Mesendoderm (in vitro differentiated cells): ENCODE measurements around the gene XXYLT1. TPM values are rescaled to one million over a fixed set of nuclear protein-coding genes. Genes with fewer than 3 reads are reported as not detected.

Experiments used
- DNase-seq: peaks from one replicate; pipeline ENCODE4 v3.0.0; 2013
- H2AK5ac ChIP-seq: 2 replicates; pipeline ENCODE4 v1.6.1; 2013; ENCODE audit warnings: low read length, inconsistent platforms
- H2BK120ac ChIP-seq: 2 replicates; pipeline ENCODE4 v1.6.1; 2013; ENCODE audit warnings: low read depth, mild to moderate bottlenecking, low read length, moderate library complexity, mixed read lengths
- H2BK15ac ChIP-seq: replicated peaks from 2 replicates; pipeline ENCODE4 v1.6.1; 2013; ENCODE audit warnings: low read depth, mild to moderate bottlenecking, moderate library complexity
- H2BK5ac ChIP-seq: 2 replicates; pipeline ENCODE4 v1.6.1; 2013; ENCODE audit warnings: low read length, inconsistent platforms
- H3K18ac ChIP-seq: 2 replicates; pipeline ENCODE4 v1.6.1; 2013; ENCODE audit warnings: mild to moderate bottlenecking, low read length, mixed read lengths
- H3K23ac ChIP-seq: one replicate; pipeline ENCODE4 v1.6.1; 2013; ENCODE audit warnings: low read length
- H3K27ac ChIP-seq: 2 replicates; pipeline ENCODE4 v1.5.1; 2013; ENCODE audit warnings: low read depth, mild to moderate bottlenecking, inconsistent platforms, low read length, moderate library complexity
- H3K27me3 ChIP-seq: 2 replicates; pipeline ENCODE4 v1.6.1; 2013; ENCODE audit warnings: low read length, control low read depth, mild to moderate bottlenecking, inconsistent platforms; ENCODE audit not compliant: insufficient read depth, poor library complexity
- H3K36me3 ChIP-seq: 2 replicates; pipeline ENCODE4 v1.6.1; 2013; ENCODE audit warnings: low read length, inconsistent platforms; ENCODE audit not compliant: control insufficient read depth, insufficient read depth
- H3K4ac ChIP-seq: one replicate; pipeline ENCODE4 v1.6.1; 2013; ENCODE audit warnings: low read depth, mild to moderate bottlenecking, low read length, moderate library complexity
- H3K4me1 ChIP-seq: 2 replicates; pipeline ENCODE4 v1.6.1; 2013; ENCODE audit warnings: low read depth, low read length, inconsistent platforms; ENCODE audit not compliant: control insufficient read depth
- H3K4me2 ChIP-seq: 2 replicates; pipeline ENCODE4 v1.6.1; 2013; ENCODE audit warnings: low read length
- H3K4me3 ChIP-seq: 2 replicates; pipeline ENCODE4 v1.5.1; 2013; ENCODE audit warnings: mild to moderate bottlenecking, low read length
- H3K56ac ChIP-seq: one replicate; pipeline ENCODE4 v1.6.1; 2013; ENCODE audit warnings: low read length
- H3K79me1 ChIP-seq: 2 replicates; pipeline ENCODE4 v1.6.1; 2013; ENCODE audit warnings: low read length, inconsistent platforms
- H3K79me2 ChIP-seq: 2 replicates; pipeline ENCODE4 v1.6.1; 2013; ENCODE audit warnings: mild to moderate bottlenecking, low read length; ENCODE audit not compliant: control insufficient read depth, insufficient read depth
- H3K9ac ChIP-seq: 2 replicates; pipeline ENCODE4 v1.6.1; 2013; ENCODE audit warnings: low read length, inconsistent platforms
- H4K5ac ChIP-seq: one replicate; pipeline ENCODE4 v1.6.1; 2013; ENCODE audit warnings: low read length
- H4K8ac ChIP-seq: one replicate; pipeline ENCODE4 v1.6.1; 2013; ENCODE audit warnings: low read depth, mild to moderate bottlenecking, control low read depth, low read length, moderate library complexity
- WGBS: extraction: QIAGEN DNeasy Blood & Tissue Kit; methylation state at CpG from one replicate; pipeline ENCODE4 v1.1.7; 2013; ENCODE audit warnings: low lambda C conversion rate, missing lambda C conversion rate; ENCODE audit not compliant: insufficient coverage; ENCODE audit errors: extremely low coverage; 5-methylcytosine and 5-hydroxymethylcytosine counted together
- small RNA-seq: library from polyadenylated mRNA; stranded (forward); fragments of <200 nt; extraction: miRNeasy Mini kit (QIAGEN cat#:217004); gene quantifications from one replicate; pipeline ENCODE3, GENCODE V24; 2013; ENCODE audit not compliant: insufficient read depth

Gene XXYLT1

DNA sequence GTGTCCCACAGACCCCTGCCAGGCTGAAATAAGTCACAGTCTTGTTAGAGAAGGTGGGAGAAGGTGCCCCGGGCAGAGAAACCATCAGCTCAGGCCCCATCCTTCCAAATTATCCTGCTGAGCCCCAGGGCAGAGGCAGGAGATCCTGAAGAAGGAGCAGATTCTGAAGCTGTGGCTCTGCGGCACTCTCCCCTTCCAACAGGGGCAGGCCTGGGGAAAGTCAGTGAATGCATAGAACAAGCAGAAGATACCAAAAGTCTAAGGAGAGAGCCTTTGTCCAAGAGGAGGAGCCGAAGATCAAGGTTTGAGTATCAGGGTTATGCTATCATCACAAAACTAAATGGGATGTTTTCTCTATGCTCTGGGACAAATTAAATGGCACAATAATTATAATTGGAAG, 249.3 kb downstream of the XXYLT1 start:
- H3K9ac ChIP-seq: no peak overlapping the region
- no peak overlapping the region for H4K8ac ChIP-seq
- no peak overlapping the region for H4K5ac ChIP-seq
- H3K18ac ChIP-seq: no peak overlapping the region
- no peak overlapping the region for H3K23ac ChIP-seq
- H3K27me3 ChIP-seq: no peaks in the 10 kb centered on the region
- H3K79me1 ChIP-seq: no peaks in the 10 kb centered on the region
- no peaks in the 10 kb centered on the region for H3K36me3 ChIP-seq
- WGBS: no CpG with 5 or more reads among the region's 3 CpGs
- no peak for DNase-seq
- H2AK5ac ChIP-seq: no peak overlapping the region
- no peaks in the 10 kb centered on the region for H3K4me1 ChIP-seq
- H2BK120ac ChIP-seq: no peak overlapping the region
- no peak overlapping the region for H2BK15ac ChIP-seq
- H2BK5ac ChIP-seq: no peak overlapping the region
- H3K4me2 ChIP-seq: no peak overlapping the region
- H3K27ac ChIP-seq: no peak overlapping the region
- H3K4me3 ChIP-seq: no peak overlapping the region
- no peak overlapping the region for H3K56ac ChIP-seq
- no peaks in the 10 kb centered on the region for H3K79me2 ChIP-seq
- H3K4ac ChIP-seq: no peak overlapping the region

DNA sequence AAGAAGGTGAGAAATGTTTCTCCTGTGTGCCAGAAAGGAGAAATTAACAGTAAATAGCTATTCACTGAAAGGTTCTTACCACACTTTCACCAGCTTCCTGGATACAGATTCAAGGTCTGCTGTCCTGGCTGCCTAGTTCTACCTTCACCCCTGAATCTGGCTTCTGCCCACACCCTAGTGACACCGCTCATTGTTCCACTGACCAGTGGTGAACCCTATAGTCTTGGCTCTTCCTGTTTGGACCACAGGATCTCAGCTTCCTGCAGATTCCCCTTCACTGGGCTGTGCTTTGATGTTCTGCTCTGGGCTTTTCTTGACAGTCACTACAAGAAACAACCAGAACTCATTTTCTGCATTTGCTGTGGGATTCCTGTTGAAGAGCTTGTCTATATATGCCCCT, 250.0 kb downstream of the XXYLT1 start:
- Histone ChIP-seq H3K79me1 (no peaks in the 10 kb centered on the region), H4K5ac (no peak overlapping the region), H4K8ac (no peak overlapping the region), H3K4ac (no peak overlapping the region), H3K4me3 (no peak overlapping the region), H3K79me2 (no peaks in the 10 kb centered on the region), H3K9ac (no peak overlapping the region), H3K4me2 (no peak overlapping the region), H2AK5ac (no peak overlapping the region), H3K56ac (no peak overlapping the region), H3K4me1 (no peaks in the 10 kb centered on the region), H3K27me3 (no peaks in the 10 kb centered on the region), H3K18ac (no peak overlapping the region), H3K36me3 (no peaks in the 10 kb centered on the region), H3K23ac (no peak overlapping the region), H2BK15ac (no peak overlapping the region), H3K27ac (no peak overlapping the region), H2BK5ac (no peak overlapping the region), H2BK120ac (no peak overlapping the region)
- no peak for DNase-seq
- no CpG with 5 or more reads among the region's 1 CpG for WGBS

DNA sequence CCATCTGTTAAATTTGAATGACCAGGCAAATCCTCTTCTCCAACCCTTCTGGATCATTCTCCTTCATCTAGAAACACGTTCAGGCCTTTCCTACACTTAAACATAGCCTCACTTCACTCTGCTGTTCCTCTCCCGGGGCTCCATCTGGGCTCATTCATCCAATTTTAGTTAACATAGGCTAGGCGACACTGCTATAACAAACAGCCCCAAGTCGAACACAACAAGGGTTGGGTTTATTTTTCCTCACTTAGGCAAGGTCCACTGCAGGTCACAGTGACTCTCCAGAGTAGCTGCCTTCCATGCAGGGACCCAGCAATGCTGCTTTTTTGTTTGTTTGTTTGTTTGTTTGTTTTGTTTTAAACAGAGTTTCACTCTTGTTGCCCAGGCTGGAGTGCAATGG, 250.8 kb downstream of the XXYLT1 start:
- no peak overlapping the region for H2BK120ac ChIP-seq
- H2BK15ac ChIP-seq: no peak overlapping the region
- H3K56ac ChIP-seq: no peak overlapping the region
- H3K36me3 ChIP-seq: no peaks in the 10 kb centered on the region
- H3K4me1 ChIP-seq: no peaks in the 10 kb centered on the region
- no peak overlapping the region for H3K27ac ChIP-seq
- H3K4ac ChIP-seq: no peak overlapping the region
- no peak overlapping the region for H3K4me3 ChIP-seq
- no peaks in the 10 kb centered on the region for H3K79me1 ChIP-seq
- H4K8ac ChIP-seq: no peak overlapping the region
- no peaks in the 10 kb centered on the region for H3K79me2 ChIP-seq
- no peaks in the 10 kb centered on the region for H3K27me3 ChIP-seq
- H2BK5ac ChIP-seq: no peak overlapping the region
- H3K23ac ChIP-seq: no peak overlapping the region
- no peak overlapping the region for H3K9ac ChIP-seq
- no peak overlapping the region for H3K18ac ChIP-seq
- no peak overlapping the region for H3K4me2 ChIP-seq
- H4K5ac ChIP-seq: no peak overlapping the region
- no peak for DNase-seq
- no peak overlapping the region for H2AK5ac ChIP-seq
- WGBS: no CpG with 5 or more reads among the region's 4 CpGs

DNA sequence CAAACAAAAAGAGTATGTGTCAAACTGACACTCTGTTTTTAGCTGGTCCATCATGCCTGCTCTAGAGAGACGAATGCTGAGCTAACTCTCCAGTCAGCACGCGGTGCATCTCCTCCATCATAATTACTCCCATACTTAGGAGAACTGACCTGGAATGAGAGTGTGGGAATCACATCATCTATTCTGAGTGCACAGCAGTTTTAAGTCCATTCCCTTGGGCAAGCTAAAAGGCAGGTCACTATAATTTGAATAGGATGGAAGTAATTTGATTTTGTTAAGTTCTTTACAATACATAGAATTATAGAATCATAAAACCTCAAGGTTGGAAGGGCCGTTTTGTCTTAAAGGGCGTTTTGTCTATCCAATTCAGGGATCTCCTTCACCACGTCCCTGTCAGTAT, 251.6 kb downstream of the XXYLT1 start:
- Histone ChIP-seq H3K79me1 (no peaks in the 10 kb centered on the region), H3K56ac (no peak overlapping the region), H4K5ac (no peak overlapping the region), H3K4me1 (no peaks in the 10 kb centered on the region), H2BK15ac (no peak overlapping the region), H2BK120ac (no peak overlapping the region), H4K8ac (no peak overlapping the region), H3K27ac (no peak overlapping the region), H2AK5ac (no peak overlapping the region), H3K36me3 (no peaks in the 10 kb centered on the region), H3K4ac (no peak overlapping the region), H3K27me3 (no peaks in the 10 kb centered on the region), H3K4me3 (no peak overlapping the region), H3K23ac (no peak overlapping the region), H3K4me2 (no peak overlapping the region), H2BK5ac (no peak overlapping the region), H3K9ac (no peak overlapping the region), H3K18ac (no peak overlapping the region), H3K79me2 (no peaks in the 10 kb centered on the region)
- DNase-seq: no peak
- WGBS: no CpG with 5 or more reads among the region's 6 CpGs

Small RNAs within 50 kb of the gene (small RNA-seq; reads per million reads assigned to genes)
- not detected for gene MIR3137
- gene RN7SL36P: not detected
- not detected for gene RNU6-25P
